SH-SY5Y (cell line): ENCODE measurements around the gene ABCG4.

Source experiments
- GATA2 ChIP-seq: IDR thresholded peaks from 2 replicates; pipeline ENCODE4 v1.6.1; 2011; ENCODE audit warnings: mild to moderate bottlenecking, low read depth, low read length
- GATA3 ChIP-seq: IDR thresholded peaks from 2 replicates; pipeline ENCODE4 v1.6.1; 2011; ENCODE audit warnings: low read depth, mild to moderate bottlenecking, low read length, moderate library complexity

DNA sequence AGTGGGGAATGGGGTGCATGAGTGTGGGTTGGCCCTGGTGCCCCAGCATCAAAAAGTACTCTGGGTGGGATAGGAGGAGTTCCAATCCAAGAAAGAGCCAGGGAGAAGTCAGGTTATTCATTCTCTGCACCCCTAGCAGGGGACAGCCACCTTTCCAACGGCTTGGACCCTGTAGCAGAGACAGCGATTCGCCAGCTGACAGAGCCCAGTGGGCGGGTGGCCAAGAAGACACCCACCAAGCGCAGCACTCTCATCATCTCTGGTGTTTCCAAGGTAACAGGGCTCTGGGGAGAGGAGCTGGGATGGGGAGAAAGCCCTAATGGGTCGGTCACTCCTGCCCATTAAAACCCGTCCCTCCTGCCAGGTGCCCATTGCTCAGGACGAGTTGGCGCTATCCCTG lies 35.1 kb upstream of the ABCG4 start:
- no peak for TF ChIP-seq GATA3
- no peak for TF ChIP-seq GATA2
